Transverse colon (tissue), 4 donors: ENCODE data around the gene KCNH2. TPM values are rescaled to one million over a fixed set of nuclear protein-coding genes. Genes with fewer than 3 reads are reported as not detected.

ENCODE experiments used
- DNase-seq: peaks from one replicate; pipeline ENCODE4 v3.0.0-alpha.2; 2019
- H3K27ac ChIP-seq, 4 donors: fragments of 200-600 bp; sonication (generic); 2 replicates each; pipeline ENCODE4 v1.5.1; 2016 to 2018; ENCODE audit warnings: inconsistent platforms in 4 of 4
- H3K27me3 ChIP-seq: fragments of 200-600 bp; sonication (generic); 2 replicates; pipeline ENCODE4 v1.5.1; 2017; ENCODE audit warnings: inconsistent platforms
- H3K36me3 ChIP-seq, 4 donors: fragments of 200-600 bp; sonication (generic); 2 replicates each; pipeline ENCODE4 v1.5.1; 2017 to 2019; ENCODE audit warnings: inconsistent platforms in 4 of 4
- H3K4me1 ChIP-seq, 4 donors: fragments of 200-600 bp; sonication (generic); 2 replicates each; pipeline ENCODE4 v1.5.1; 2017 to 2020; ENCODE audit warnings: inconsistent platforms in 4 of 4
- H3K4me3 ChIP-seq, 4 donors: fragments of 200-600 bp; sonication (generic); 1 replicate in 1 of 4; 2 replicates in 3 of 4; pipeline versions ENCODE4 v1.5.1 to v1.6.1; 2017 to 2019; ENCODE audit warnings: inconsistent platforms in 4 of 4
- H3K9me3 ChIP-seq, 2 donors: fragments of 200-600 bp; sonication (generic); 2 replicates each; pipeline ENCODE4 v1.5.1; 2017 to 2019; ENCODE audit warnings: inconsistent platforms in 2 of 2
- EP300 ChIP-seq: sonication (generic); formaldehyde crosslinking; IDR thresholded peaks from one replicate; pipeline ENCODE4 v1.6.1; 2017; ENCODE audit warnings: antibody characterized with exemption, low read depth
- POLR2A ChIP-seq: fragments of 450-650 bp; IDR thresholded peaks from one replicate; pipeline ENCODE4 v1.6.1; 2016; ENCODE audit warnings: antibody characterized with exemption, mild to moderate bottlenecking, moderate library complexity
- POLR2AphosphoS5 ChIP-seq, 3 donors: sonication (generic); formaldehyde crosslinking; IDR thresholded peaks; one replicate each; pipeline ENCODE4 v1.6.1; 2016; ENCODE audit warnings: antibody characterized with exemption in 3 of 3
- WGBS, 2 donors: methylation state at CpG; one replicate each; pipeline ENCODE4 v1.1.5; 2018; ENCODE audit warnings: low coverage in 1 of 2; 5-methylcytosine and 5-hydroxymethylcytosine counted together
- in situ Hi-C, 4 donors: fragments of 200-750 bp; cut with MboI; loops; one replicate each; pipeline versions ENCODE4 v1.15.0 to v1.15.1; 2017; ENCODE audit warnings: low sequenced_read_pairs in 3 of 4, low pct_ligation_motif_present in 1 of 4, low pct_unique_long_range_greater_than_20kb in 1 of 4
- intact Hi-C: fragments of 100-400 bp; cut with DNase I; formaldehyde crosslinking; loops from one replicate; pipeline ENCODE4 v1.15.1; 2023; ENCODE audit warnings: low total_unique reads
- total RNA-seq, 4 donors: library from RNA; depleted of rRNA; stranded (reverse); fragments of >200 nt; gene quantifications; one replicate each; pipeline ENCODE4 v1.1.0, GENCODE V29; 2016
- TF ChIP-seq, protein P1 (sequence below), 5 experiments: fragments of 200-600 bp in 3 of 5; fragments of 450-650 bp in 2 of 5; sonication (generic) in 3 of 5; IDR thresholded peaks; 1 replicate in 2 of 5; 2 replicates in 3 of 5; pipeline ENCODE4 v1.5.1; 2016 to 2017; ENCODE audit warnings: antibody characterized with exemption in 5 of 5, inconsistent platforms in 3 of 5, mild to moderate bottlenecking in 2 of 5, moderate library complexity in 1 of 5

The KCNH2 gene
- total RNA-seq, 4 donors from 2014 or later: 9.5 to 39.0 (median 19.3) TPM

DNA sequence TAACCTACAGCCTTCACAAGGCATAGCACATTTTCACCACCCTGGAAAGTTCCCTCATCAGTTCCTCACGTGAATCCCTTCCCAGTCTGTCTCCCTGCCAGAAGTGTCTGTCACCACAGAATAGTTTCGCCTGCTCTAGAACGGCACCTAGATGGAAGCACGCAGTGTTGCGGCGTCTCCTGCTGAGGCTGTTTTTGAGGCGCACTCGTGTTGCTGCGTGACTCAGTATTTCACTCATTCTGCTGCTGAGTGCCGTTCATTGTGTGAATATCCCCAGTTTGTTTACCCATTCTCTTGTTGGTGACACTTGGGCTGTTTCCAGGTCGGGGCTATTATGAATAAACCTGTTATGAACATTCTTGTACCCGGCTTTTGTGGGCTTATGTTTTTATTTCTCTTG is 25.5 kb upstream of the KCNH2 start:
- Histone ChIP-seq H3K36me3 (no peaks in the 10 kb centered on the region), H3K9me3 (no peaks in the 10 kb centered on the region), H3K27me3 (no peaks in the 10 kb centered on the region), H3K4me1 (peaks cover 0 to 5% (median 2%) of the 10 kb centered on the region in 4 donors), H3K4me3 (no peak overlapping the region), H3K27ac (no peak overlapping the region)
- in situ Hi-C loops (no loop called here), intact Hi-C loops (no loop called here)
- TF ChIP-seq POLR2AphosphoS5 (IDR thresholded peaks at IDR 0.05) (no peak), EP300 (no peak), POLR2A (no peak)
- TF ChIP-seq, protein P1, sequence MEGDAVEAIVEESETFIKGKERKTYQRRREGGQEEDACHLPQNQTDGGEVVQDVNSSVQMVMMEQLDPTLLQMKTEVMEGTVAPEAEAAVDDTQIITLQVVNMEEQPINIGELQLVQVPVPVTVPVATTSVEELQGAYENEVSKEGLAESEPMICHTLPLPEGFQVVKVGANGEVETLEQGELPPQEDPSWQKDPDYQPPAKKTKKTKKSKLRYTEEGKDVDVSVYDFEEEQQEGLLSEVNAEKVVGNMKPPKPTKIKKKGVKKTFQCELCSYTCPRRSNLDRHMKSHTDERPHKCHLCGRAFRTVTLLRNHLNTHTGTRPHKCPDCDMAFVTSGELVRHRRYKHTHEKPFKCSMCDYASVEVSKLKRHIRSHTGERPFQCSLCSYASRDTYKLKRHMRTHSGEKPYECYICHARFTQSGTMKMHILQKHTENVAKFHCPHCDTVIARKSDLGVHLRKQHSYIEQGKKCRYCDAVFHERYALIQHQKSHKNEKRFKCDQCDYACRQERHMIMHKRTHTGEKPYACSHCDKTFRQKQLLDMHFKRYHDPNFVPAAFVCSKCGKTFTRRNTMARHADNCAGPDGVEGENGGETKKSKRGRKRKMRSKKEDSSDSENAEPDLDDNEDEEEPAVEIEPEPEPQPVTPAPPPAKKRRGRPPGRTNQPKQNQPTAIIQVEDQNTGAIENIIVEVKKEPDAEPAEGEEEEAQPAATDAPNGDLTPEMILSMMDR (IDR thresholded peaks at IDR 0.05): no peak
- peak; percentile 35 for DNase-seq
- 35 to 44% methylated on average over 6 to 11 of the region's 12 CpGs for WGBS, 2 donors

DNA sequence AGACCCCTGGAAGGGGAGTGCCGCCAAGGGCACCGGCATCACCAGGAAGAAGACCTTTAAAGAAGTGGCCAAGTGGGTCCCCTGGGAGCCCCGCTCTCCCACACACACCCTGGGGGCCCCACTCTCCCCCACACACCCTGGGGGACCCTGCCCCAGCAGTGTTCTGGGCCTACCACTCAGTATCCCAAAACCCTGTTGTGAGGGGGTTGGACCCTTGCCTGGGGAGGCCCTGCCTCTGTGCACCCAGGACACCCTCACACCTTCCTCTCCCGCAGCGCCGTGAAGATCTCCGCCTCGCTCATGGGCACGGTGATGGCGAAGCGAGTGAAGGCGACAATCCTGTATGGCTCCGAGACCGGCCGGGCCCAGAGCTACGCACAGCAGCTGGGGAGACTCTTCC is 23.4 kb upstream of the KCNH2 start:
- Histone ChIP-seq H3K36me3 (no peaks in the 10 kb centered on the region), H3K4me3 (no peak overlapping the region), H3K4me1 (peaks cover 0 to 5% (median 2%) of the 10 kb centered on the region in 4 donors), H3K9me3 (no peaks in the 10 kb centered on the region), H3K27ac (no peak overlapping the region), H3K27me3 (peaks cover 6% of the 10 kb centered on the region)
- in situ Hi-C loops: no loop called here
- no peak for DNase-seq
- TF ChIP-seq POLR2AphosphoS5 (IDR thresholded peaks at IDR 0.05): no peak
- TF ChIP-seq, protein P1 (IDR thresholded peaks at IDR 0.05): no peak
- TF ChIP-seq POLR2A: no peak
- TF ChIP-seq EP300: no peak
- intact Hi-C loops: no loop called here
- 99 to 100% methylated on average over 1 to 11 of the region's 16 CpGs for WGBS, 2 donors

DNA sequence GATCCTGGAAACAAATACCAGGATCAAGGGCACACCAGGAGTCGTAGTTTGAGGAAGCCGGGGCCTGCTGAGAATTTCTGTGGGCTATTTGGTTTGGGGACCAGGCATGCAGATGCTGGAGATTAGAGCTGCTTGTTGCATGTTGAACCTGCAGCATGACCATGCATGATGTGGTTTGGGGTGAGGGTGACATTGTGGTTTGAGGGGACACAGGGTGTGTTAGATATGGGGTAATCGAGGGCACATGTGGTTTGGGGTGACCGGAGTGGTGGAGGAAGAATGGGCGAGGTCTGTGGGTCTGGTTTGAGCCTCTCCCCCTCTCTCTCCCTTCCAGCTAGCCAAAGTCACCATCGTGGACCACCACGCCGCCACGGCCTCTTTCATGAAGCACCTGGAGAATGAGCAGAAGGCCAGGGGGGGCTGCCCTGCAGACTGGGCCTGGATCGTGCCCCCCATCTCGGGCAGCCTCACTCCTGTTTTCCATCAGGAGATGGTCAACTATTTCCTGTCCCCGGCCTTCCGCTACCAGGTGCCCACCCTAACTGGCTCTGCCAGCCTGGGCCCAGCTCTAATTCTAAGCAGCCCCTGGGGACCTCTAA is 22.9 kb upstream of the KCNH2 start:
- in situ Hi-C loops: no loop called here
- TF ChIP-seq EP300 (no peak), POLR2A (no peak), POLR2AphosphoS5 (IDR thresholded peaks at IDR 0.05) (no peak)
- TF ChIP-seq, protein P1 (IDR thresholded peaks at IDR 0.05): no peak
- H3K27ac ChIP-seq: no peak overlapping the region
- no peak overlapping the region for H3K4me3 ChIP-seq
- H3K9me3 ChIP-seq: no peaks in the 10 kb centered on the region
- intact Hi-C loops: no loop called here
- DNase-seq: no peak
- peaks cover 7% of the 10 kb centered on the region for H3K27me3 ChIP-seq
- no peaks in the 10 kb centered on the region for H3K36me3 ChIP-seq
- WGBS, 2 donors: 85% methylated on average over 13 of the region's 13 CpGs; no CpG with 5 or more reads in 1 of the 2 donors
- peaks cover 0 to 5% (median 2%) of the 10 kb centered on the region in 4 donors for H3K4me1 ChIP-seq

DNA sequence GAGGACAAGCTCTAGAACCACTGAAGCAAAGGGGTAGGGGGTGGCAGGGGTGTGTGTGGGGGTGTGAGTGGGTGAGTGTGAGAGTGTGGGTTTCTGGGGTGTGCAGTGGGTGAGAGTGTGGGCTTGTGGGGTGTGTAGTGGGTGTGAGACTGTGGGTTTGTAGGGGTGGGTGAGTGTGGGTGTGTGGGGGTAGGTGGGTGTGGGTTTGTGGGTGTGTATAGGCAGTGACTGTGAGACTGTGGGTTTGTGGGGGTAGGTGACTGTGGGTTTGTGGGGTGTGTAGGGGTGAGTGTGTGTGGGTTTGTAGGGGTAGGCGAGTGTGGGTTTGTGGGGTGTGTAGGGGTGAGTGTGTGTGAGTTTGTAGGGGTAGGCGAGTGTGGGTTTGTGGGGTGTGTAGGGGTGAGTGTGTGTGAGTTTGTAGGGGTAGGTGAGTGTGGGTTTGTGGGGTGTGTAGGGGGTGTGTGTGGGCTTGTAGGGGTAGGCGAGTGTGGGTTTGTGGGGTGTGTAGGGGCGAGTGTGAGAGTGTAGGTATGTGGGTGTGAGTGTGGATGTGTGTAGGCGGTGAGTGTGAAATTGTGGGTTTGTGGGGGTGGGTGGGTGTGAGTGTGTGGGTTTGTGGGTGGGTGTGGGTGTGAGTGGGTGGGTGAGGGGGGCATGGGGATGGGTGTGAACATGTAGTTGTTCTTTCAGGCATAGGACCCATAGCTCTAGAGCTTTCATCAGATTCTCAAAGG is 21.5 kb upstream of the KCNH2 start:
- Histone ChIP-seq H3K4me3 (no peak overlapping the region), H3K4me1 (peaks cover 0 to 7% (median 2%) of the 10 kb centered on the region in 4 donors), H3K9me3 (no peaks in the 10 kb centered on the region), H3K36me3 (no peaks in the 10 kb centered on the region), H3K27ac (no peak overlapping the region), H3K27me3 (peaks cover 7% of the 10 kb centered on the region)
- intact Hi-C loops: no loop called here
- in situ Hi-C loops: loop anchor here in 3 of 4 donors (25.0 kb wide), 3 partner anchors 112 to 562 kb away; no protein-coding TSS in a partner anchor
- no peak for TF ChIP-seq POLR2A
- no peak for TF ChIP-seq POLR2AphosphoS5 (IDR thresholded peaks at IDR 0.05)
- no peak for TF ChIP-seq EP300
- TF ChIP-seq, protein P1 (IDR thresholded peaks at IDR 0.05): no peak
- no peak for DNase-seq
- WGBS, 2 donors: 73 to 84% methylated on average over 3 to 5 of the region's 5 CpGs
